HG03060 (cell line): ENCODE data around the gene TSC22D4.

Experiments
- ATAC-seq: cut with Tn5 transposase; IDR thresholded peaks from one replicate; pipeline ENCODE4 v1.9.1; 2021; ENCODE audit warnings: low read depth, moderate number of reproducible peaks; ENCODE audit not compliant: unreplicated experiment

Gene TSC22D4

GRCh38 chr7:100493476-100494264 is 14.7 kb upstream of the TSC22D4 start:
- ATAC-seq: no peak

GRCh38 chr7:100492738-100493475 is 13.9 kb upstream of the TSC22D4 start:
- ATAC-seq: no peak

GRCh38 chr7:100491192-100491578 is 12.2 kb upstream of the TSC22D4 start:
- ATAC-seq: no peak

GRCh38 chr7:100490483-100491191 is 11.6 kb upstream of the TSC22D4 start:
- ATAC-seq: no peak

GRCh38 chr7:100489824-100490223 is 10.8 kb upstream of the TSC22D4 start:
- no peak for ATAC-seq

GRCh38 chr7:100489121-100489520 is 10.1 kb upstream of the TSC22D4 start:
- ATAC-seq: no peak

- ATAC-seq: no peak
Observed at GRCh38 chr7:100488333-100489095, 9.5 kb upstream of the TSC22D4 start.

GRCh38 chr7:100486753-100487446 is 7.9 kb upstream of the TSC22D4 start:
- no peak for ATAC-seq

GRCh38 chr7:100486111-100486636 is 7.2 kb upstream of the TSC22D4 start:
- ATAC-seq: no peak

- ATAC-seq: no peak
Observed at GRCh38 chr7:100485471-100485876, 6.5 kb upstream of the TSC22D4 start.

- no peak for ATAC-seq
Observed at GRCh38 chr7:100484673-100485045, 5.6 kb upstream of the TSC22D4 start.

GRCh38 chr7:100483722-100484672 is 5.0 kb upstream of the TSC22D4 start, which contains the start of gene NYAP1:
Gene NYAP1, plus strand, starts transcription at chr7:100483927. Its CDS starts 1,385 bp downstream, at chr7:100485312.
- no peak for ATAC-seq

- no peak for ATAC-seq
Observed at GRCh38 chr7:100483090-100483721, 4.2 kb upstream of the TSC22D4 start.

- ATAC-seq: no peak
Observed at GRCh38 chr7:100482728-100483089, 3.7 kb upstream of the TSC22D4 start.

GRCh38 chr7:100481466-100481865 is 2.5 kb upstream of the TSC22D4 start:
- ATAC-seq: no peak

- no peak for ATAC-seq
Observed at GRCh38 chr7:100477871-100478267, 1.1 kb downstream of the TSC22D4 start.

GRCh38 chr7:100476903-100477870 is 1.8 kb downstream of the TSC22D4 start:
- no peak for ATAC-seq
